Stimulated activated CD8-positive, alpha-beta memory T cell treated with anti-CD3 and anti-CD28 coated beads, Interleukin-7, amount 100 ng/mL, for 24 hours (primary cell): ENCODE data around the gene NCAPG.
"Not testable (repeated sequence)": the region's sequence is repeated elsewhere in the genome, so short reads cannot be mapped to it uniquely, and the experiment has no call there.

ENCODE experiments used
- DNase-seq: peaks from one replicate; pipeline ENCODE4 v3.0.0-alpha.2; 2020; ENCODE audit warnings: low read depth

NCAPG gene

GRCh38 chr4:17797808-17798207, 13.0 kb upstream of the NCAPG start:
- DNase-seq, result no peak

- DNase-seq, result no peak
Observed at GRCh38 chr4:17805580-17806155, 5.1 kb upstream of the NCAPG start.

- no peak for DNase-seq
Observed at GRCh38 chr4:17807446-17807845, 3.3 kb upstream of the NCAPG start.

DNA sequence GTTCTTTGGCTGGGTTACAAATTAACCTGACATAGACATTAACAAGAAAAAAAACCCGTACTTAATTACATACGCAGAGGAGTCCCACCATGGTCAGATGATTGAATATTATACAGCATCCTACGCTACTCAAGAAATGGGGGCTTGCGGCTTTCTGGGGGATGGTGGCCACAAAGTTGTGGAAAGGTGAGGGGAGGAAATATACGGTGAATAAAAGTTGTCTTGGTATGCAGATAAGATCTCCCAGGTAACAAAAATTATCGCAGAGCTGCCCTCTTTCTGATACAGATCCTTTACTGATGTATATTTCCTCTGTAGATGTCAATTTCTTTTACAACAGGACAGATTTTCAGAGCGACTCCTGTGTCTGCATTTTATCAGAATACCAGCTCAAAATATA, 1.1 kb upstream of the NCAPG start:
- no peak for DNase-seq

- DNase-seq, result no peak
Observed at GRCh38 chr4:17811078-17811603, 362 bp downstream of the NCAPG start.

DNA sequence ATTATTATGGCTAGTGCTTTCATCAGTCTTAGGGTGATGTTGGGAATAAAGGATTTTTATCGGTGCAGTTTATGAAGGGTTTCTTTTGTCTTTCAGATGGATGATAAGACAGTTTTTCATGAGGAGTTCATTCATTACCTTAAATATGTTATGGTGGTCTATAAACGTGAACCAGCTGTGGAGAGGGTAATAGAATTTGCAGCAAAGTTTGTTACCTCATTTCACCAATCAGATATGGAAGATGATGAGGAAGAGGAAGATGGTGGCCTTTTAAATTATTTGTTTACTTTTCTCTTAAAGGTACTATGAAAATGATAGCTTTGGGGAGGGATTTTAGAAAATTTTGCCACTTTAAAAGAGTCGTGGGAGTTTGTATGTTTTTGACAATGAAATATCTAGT, 1.3 kb downstream of the NCAPG start:
- no peak for DNase-seq

DNA sequence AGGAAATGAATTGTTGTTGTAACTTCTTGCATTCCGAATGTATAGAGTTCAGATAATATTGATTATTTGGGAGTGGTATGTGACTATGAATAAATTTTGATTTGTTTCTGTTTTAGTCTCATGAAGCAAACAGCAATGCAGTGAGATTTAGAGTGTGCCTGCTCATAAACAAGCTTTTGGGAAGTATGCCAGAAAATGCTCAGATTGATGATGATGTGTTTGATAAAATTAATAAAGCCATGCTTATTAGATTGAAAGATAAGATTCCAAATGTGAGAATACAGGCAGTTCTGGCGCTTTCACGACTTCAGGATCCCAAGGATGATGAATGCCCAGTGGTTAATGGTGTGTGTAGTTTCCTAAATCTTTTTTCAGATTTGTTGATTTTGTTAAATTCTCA, 2.0 kb downstream of the NCAPG start:
- no peak for DNase-seq

DNA sequence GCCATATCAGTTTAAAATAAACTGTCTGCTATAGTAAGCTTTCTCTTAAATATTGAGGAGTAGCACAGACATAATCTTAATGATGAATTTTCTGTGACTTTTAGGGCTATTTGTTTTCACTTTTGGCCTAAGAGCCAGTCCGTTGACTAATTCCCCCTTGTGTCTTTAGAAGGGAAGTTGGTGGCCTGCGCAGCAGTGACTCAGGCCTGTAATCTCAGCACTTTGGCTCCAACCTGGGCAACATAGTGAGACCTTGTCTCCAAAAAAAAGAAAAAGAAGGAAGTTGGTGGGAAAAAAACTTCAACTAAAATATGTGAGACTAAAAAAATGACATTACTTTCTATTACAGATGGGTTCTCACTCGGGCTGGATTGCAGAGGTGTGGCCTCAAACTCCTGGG, 3.4 kb downstream of the NCAPG start:
- no peak for DNase-seq

DNA sequence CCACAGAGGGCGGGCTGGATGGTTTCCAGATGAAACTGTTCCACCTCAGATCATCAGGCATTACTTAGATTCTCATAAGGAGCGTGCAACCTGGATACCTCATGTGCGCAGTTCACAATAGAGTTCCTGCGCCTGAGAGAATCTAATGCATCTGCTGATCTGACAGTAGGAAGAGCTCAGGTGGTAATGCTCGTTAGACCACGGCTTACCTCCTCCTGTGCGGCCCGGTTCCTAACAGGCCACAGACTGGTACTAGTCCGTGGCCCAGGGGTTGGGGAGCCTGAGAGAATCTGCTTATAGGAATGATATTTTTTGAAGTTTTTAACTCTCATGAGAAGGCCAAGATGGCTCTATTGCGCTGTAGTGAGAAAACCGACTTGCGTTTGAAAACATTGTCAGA, 5.4 kb downstream of the NCAPG start:
- no peak for DNase-seq

DNA sequence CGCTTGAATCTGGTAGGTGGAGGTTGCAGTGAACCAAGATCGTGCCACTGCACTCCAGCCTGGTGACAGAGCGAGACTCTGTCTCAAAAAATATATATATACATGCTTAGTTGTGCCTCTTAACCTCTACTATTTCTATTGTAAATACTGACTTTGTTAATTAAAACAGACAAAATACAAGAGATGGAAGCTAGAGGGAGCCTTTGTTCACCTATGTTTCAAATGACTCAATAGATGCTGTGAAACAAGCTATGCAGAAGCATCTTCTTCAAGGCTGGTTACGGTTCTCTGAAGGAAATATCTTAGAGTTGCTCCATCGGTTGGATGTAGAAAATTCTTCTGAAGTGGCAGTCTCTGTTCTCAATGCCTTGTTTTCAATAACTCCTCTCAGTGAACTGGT, 6.2 kb downstream of the NCAPG start:
- no peak for DNase-seq

DNA sequence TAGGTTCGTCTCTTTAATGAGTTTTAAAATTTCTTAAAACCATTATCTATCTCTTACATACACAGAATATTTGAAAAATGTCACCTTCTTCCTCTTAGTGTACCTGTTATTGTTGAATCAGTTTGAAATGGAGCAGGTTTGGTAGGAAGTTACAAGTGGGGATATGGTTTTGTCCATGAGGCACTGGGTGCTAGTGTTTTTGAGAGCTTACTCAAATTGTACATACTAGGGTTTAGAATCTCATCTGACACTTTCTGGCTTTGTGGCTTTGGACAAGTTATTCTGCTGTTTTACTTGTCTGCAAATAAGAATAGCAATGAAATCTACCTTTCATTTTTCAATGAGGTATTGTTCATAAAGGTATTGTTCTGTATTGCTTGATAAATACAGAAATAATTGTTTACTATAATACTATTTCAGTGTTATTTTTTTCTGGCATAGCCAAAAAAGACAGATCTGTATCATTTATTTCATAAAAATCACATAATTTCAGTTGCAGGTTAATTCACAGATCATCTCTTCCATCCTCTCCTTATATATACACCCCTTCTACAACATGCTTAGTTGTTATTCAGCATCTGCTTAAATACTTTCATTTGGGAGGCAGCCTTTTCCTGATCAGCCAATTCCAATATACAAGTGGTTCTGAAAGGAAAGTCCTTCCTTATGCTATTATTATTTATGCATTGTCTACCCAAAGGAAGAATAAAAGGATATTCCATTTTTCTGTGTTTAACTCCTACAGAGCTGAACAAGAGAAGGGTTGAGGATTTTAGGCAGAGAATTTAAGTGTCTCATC, 13.3 kb downstream of the NCAPG start:
- DNase-seq, result no peak

- no peak for DNase-seq
Observed at GRCh38 chr4:17846266-17846665, 35.5 kb downstream of the NCAPG start.

DNA sequence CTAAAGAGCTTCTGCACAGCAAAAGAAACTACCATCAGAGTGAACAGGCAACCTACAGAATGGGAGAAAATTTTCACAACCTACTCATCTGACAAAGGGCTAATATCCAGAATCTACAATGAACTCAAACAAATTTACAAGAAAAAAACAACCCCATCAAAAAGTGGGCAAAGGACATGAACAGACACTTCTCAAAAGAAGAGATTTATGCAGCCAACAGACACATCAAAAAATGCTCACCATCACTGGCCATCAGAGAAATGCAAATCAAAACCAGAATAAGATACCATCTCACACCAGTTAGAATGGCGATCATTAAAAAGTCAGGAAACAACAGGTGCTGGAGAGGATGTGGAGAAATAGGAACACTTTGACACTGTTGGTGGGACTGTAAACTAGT, 39.5 kb downstream of the NCAPG start:
- DNase-seq, result not testable (repeated sequence)

DNA sequence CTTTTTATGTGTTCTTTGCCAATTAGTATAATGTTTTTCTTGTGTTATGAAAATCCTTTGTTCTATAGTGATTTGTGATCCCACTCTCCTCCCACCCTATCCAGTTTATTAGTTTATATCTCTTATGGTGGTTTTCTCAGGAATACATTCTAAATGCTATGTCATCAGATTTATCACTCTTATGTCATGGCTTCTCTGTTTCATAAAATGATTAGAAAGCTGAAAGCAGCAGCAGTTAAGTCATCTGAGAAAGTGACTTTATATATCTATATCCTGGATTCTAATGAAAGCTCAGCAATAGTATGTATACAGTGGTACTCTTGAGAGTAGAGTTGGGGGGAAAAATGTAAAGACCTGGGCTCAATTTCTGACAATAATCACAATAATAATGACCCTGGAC, 41.2 kb downstream of the NCAPG start:
- no peak for DNase-seq

DNA sequence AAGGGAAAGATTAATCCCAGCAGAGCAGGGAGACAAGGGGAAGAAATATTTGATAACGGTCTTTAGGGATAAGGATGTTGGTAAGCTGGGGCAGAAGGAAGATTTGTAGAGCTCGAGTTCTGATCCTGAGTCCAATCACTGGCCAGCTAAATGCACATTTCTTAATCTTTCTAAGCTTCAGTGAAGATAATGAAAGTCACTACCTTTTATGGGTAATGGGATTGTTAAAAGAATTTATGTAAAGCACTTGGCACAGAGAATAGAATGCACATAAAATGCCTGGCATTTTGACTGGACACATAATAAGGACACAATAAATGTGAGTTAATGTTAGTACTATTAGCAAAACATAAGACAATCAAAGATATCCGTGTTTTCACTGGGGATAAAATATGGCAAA, 43.3 kb downstream of the NCAPG start:
- no peak for DNase-seq

DNA sequence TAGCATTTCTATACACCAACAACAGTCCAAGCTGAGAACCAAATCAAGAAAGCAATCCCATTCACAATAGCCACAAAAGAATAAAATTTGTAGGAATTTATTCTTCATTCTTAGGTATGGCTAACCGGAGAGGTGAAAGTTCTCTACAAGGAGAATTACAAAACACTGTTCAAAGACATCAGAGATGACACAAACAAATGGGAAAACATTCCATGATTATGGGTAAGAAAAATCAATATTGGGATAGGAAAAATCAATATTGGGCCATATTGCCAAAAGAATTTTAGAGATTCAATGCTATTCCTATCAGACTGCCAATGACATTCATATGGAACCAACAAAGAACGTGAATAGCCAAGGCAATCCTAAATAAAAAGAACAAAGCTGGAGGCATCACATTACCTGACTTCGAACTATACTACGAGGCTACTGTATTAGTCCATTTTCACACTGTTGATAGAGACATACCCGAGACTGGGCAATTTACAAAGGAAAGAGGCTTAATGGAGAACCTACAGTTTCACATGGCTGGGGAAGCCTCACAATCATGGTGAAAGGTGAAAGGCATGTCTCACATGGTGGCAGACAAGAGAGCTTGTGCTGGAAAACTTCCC, 49.1 kb downstream of the NCAPG start:
- DNase-seq, result no peak

GRCh38 chr4:17861906-17862305, 51.1 kb downstream of the NCAPG start:
- not testable (repeated sequence) for DNase-seq

- no peak for DNase-seq
Observed at GRCh38 chr4:17865866-17866363, 55.1 kb downstream of the NCAPG start.

DNA sequence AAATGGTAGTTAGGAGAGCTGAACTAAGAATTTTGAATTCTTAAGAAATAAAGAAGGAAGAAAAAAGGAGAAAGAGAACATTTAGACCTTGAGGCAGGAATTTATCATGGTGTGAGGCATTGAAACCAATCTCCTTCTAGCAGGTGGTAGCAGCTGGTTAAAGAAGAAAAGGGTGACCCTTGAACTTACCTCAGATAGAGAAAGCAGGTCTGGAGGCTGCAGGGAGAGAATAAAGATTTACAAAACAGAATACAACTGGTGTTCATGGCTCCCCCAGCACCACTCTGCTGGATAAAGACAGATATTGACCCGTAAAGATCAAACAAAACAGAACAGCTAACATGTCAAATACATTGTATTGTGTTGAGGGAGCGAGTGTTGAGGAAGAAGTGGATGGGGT, 56.0 kb downstream of the NCAPG start:
- DNase-seq, result no peak

DNA sequence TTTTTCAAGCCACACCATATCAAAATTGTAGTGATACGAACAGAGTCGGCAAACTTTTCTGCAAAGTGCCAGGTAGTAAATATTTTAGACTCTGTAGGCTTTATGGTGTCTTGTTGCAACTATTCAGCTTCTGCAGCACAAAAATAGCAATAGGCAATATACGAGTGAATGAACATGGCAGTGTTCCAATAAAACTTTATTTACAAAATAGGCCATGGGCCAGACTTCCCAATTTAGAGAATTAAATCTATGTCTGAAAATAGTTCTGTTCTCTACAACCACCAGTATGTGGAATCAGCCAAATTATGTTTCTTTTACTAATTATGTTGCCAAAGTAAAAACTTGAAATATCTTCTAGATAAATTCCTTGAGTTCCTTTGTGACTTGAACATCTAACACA, 56.5 kb downstream of the NCAPG start:
- DNase-seq, result no peak

- DNase-seq, result no peak
Observed at GRCh38 chr4:17869327-17869726, 58.5 kb downstream of the NCAPG start.

DNA sequence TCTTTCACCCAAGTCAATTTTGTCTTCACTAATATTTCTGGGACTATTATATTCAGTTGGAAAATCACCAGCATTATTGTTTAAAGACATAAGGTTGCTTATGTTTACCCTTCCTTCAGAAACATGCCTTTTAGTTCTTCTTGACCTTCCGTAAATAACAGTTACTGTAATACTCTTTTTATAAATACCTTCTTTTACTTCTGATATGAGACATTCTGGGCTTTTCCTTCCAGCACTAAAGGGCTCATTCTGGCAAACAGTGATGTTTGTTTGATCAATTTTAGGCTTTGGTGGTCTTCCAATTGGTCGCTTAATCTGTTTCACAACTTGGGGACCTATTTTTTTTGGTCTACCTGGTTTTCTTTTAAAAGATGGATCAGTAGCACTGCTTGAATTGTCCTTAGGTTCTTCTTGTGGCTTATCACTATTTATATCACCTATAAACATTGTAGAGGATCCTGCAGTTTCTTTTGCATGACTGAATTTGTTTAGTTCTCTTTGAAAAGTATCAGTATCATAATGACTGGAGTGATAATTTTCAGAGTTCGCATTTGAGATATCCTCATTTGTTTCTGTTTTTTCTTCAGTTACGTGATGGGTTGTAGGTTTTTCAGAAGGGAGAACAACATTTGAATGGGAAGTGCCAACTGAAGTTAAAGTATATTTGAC, 64.8 kb downstream of the NCAPG start:
- no peak for DNase-seq

- DNase-seq, result no peak
Observed at GRCh38 chr4:17876943-17877342, 66.2 kb downstream of the NCAPG start.
